ENCODE measurements around the gene MEIKIN.

GRCh38 chr5:131883984-131884383 lies 61.5 kb downstream of the MEIKIN start:
- TF ChIP-seq CTCF (IDR thresholded peaks at IDR 0.05) (no peak), EZH2phosphoT487 (IDR thresholded peaks at IDR 0.05) (no peak), EZH2 (IDR thresholded peaks at IDR 0.05) (no peak)
